Inflammatory macrophage treated with lipopolysaccharide for 4 hours (primary cell): Measurements from ENCODE around the gene DEAF1.
"Not testable (repeated sequence)": the region's sequence is repeated elsewhere in the genome, so short reads cannot be mapped to it uniquely, and the experiment has no call there.

Experiments used
- DNase-seq: peaks from one replicate; pipeline ENCODE4 v3.0.0-alpha.2; 2020

DEAF1 gene

DNA sequence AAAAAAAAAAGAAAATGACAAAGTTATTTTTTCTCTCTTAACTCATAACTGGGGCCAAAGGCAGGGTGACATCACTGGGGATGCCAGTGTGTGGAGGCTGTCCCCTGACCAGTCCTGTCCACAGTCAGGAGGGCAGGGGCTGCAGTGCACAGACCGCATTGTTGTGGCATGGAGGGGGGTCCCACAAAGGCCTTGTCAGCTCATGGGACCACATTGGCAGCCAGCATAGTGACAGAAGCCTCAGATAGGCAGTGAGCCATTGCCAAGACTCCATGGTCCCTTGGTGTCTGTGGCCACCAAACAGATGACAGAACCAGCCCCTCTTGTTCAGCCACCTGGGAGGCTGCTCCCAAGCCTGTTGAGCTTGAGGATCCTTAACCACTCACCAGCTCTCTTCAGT, 4.7 kb upstream of the DEAF1 start:
- DNase-seq: no peak

DNA sequence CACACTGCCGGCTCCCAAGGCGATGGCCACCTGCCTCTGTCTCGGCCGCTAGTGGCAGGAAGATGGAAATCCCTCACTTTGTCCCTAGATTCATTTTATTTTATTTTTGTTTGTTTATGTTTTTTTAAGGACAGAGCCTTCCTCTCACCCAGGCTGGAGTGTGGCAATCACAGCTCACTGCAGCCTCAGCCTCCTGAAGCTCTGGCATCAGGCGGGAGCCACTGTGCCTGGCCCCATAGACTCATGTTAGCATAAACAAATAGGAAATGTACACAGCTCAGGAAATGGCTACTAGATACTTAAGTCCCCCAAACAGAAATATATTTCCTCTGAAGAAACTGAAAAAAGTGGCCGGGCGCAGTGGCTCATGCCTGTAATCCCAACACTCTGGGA, 4.1 kb upstream of the DEAF1 start:
- no peak for DNase-seq

DNA sequence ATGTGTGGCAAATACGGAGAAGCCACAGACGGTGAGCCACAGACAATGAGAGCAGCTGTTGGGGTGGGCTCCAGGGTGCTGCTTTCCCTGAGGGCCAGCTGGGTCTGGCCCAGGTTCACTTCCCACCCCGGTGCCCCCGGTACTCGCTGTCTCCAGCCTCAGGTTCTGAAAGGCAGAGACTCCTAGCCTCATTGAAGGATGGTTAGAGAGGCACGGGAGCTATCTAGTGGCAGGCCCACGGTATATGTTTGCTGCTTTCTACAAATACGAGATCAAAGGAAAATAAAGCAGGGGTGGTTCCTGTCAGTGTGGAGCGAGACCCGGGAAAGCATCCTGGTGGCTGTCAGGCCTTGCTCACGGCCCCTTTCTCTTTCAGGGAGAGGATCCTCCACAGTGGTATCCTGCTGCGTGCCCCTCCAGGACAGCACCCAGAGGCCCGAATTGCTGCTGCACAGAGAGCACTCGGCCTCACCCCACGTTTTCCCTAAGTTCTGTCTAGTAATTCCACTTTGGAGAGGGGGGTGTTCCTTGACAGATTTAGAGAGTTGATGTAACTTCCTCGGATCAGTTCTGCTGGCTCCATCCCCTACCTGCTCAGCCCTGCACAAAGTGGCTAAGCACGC, 3.6 kb upstream of the DEAF1 start:
- DNase-seq: no peak

DNA sequence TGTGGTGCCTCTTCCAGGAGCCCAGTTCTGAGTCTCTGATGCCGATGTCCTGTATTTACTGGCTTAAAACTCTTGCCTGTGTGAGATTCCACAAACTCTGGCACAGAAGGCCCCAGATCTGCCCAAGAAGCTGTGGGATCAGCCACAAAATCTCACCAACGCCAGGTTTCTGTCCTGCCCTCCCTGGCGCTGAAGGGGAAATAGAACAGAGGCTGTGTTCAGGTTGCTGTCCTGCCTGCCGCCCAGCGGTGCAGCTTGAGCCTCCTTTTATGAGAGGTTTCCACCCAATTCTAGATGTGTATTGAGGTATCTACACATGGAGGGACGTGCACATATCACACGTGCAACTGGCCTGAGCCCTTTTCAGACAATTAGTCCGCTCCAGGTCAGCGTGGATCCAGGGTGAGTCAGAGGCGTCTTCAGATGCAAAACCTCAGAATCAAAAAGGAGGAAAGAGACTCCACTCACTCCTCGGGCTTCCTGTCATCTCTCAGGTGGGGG, 2.8 kb upstream of the DEAF1 start:
- DNase-seq: no peak

DNA sequence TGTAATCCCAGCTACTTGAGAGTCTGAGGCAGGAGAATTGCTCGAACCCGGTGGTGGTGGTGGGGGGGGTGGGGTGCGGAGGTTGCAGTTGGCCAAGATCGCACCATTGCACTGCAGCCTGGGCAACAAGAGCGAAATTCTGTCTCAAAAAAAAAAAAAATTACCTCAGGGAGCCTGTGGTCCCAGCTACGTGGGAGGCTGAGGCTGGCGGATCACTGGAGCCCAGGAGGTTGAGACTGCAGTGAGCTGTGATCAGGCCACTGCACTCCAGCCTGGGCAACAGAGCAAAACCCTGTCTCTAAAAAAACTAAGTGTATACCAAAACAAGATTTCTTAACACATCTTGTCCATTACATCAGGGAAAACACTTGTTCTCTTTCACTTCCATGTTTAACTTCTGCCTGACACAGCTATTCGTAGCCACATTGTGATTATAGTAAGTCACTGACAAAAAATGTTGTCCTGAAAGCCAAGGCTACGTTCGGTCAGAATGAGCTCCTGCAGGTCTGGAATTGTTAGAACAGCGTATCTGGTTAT, 2.0 kb upstream of the DEAF1 start:
- peak; percentile 90 for DNase-seq

- peak; percentile 100 for DNase-seq
Observed at GRCh38 chr11:695538-696248, 671 bp upstream of the DEAF1 start, which contains the start of gene TMEM80. Gene TMEM80 (plus strand): TSS chr11:695816. CDS start chr11:695828, 12 bp downstream.

DNA sequence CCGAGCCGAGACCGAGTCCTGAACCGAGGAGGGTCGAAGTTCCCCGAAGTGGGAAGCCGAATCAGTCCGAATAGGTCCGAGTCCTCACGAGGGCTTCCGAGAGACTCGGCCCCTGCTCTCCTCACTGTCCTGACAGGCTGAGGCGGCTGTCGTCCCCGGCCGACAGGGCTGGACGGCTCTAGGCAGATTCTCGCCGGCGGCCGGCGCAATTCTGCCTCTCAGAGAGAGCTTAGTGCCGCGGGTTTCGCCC, 191 bp upstream of the DEAF1 start:
- DNase-seq: no peak

DNA sequence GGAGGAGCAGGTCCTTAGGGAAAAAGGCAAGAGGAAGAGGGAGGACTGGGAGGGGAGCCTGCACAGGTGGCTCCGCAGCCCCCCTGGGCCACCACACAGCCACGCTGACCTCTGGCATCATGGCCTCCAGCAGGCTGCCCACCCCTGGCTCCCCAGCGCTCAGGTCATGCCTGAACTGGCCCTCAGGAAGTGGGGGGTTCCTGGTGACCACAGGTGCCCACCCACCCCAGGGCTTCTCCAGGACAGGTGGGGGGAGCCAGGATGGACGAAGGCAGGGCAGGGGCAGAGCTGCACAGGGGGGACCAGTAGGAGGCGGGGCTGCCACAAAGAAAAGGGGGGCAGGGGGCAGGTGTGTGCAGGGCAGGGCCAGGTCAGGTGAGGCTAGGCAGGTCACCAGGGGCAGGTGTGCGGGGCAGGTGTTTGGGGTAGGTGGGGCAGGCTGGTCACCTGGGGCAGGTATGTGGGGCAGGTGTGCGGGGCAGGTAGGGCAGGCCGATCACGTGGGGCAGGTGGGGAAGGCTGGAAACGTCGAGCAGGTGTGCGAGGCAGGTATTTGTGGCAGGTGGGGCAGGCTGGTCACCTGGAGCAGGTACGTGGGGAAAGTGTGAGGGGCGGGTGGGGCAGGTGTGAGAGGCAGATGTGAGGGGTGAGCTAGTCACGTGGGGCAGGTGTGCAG, 997 bp downstream of the DEAF1 start:
- no peak for DNase-seq

DNA sequence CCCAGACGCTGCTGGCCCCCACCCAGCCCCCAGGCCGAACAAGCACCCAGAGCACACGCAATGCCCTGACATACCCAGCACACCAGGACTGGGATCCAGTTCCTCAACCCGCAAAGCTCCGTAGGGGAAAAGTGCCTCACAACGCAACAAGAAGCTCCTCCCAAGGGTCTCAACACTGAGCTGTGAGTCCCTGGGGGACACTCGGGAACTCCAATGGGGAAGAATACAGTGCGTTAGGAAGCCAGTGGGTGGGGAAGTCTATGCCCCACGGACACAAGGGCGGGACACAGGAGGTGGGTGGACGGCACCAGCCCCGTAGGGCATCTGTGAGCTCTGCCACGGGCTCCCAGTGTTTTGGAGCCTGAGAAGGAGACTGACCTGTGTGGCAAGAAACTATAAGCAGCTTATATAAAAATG, 1.6 kb downstream of the DEAF1 start:
- peak; percentile 14 for DNase-seq

- no peak for DNase-seq
Observed at GRCh38 chr11:692824-693414, 2.1 kb downstream of the DEAF1 start.

DNA sequence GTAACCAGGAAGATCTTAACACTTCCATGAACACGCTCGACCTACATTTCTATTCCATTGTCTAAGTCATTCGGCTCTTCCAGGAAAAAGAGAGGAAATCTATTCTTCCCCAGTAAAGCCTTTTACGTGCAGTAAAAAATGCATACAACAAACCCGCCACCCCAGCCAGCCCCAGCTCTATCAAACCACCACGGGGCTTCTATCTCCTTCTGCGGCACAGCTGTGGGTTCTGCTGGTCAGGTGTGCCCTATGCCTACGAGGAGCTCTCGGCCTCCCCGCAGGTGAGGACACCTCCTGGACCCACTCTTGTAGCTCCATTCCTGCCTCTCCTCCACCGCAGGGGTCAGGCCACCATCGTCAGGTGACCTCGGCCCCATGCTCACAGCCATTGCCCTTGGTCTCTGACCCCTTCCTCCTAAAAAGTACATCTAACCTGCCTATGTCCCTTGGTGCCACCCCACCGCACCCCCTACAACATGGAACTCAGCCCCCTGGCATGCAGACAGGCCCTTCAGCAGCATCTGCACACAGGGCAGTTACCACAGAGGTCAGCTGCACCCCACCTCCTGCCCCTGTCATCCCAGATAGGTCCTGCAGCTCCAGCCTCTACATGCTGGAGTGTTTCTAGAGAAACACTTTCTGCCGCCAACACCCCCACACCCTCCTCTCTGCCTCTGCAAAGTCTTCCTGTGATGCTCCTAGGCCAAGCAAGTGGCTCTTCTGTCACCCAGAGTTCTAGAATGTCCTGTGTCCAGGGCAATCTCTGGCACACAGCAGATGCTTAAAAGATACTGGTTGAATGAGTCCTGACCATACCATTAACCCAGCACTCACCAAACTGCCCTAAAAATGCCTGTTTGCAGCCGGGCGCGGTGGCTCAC, 3.1 kb downstream of the DEAF1 start:
- DNase-seq: no peak

DNA sequence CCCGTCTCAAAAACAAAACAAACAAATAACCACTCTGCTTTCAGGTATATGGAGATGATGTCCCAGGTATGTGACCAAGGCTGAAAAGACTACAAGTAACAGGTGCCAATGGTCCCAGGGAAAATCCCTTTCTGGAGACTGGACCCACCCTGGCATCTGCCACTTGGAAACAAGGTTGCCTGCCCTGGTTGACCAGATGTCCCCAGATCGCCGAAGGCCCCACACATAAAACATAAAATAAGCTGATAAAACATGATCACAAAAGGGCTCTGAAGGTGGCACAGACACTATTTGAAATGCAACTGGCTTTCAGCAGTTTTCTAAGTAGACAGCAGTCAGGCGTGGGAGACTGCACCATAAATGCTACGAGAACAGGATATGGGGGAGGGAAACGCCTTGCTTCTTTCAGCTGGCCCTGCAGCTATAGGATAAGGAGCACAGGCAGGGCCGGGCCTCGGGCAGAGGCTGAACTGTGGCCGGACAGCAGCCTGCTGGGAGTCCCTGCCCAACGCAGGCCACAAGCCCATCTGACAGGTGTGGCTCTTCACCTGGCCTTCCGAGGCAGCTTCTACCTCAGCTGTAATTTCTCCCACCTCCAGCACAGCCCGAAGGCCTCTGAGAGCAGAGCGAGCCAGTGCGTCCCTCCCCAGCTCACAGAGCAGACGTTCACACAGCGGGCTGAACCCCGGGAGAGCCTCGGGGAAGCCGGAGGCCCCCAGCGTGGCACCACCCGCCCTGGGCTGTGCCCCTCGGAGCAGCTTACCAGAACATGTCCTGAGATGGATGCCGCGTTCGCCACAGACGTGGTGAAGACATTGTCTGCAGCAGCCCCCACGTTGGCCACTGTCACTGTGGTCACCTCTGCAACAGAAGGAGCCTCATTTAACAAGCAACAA, 4.0 kb downstream of the DEAF1 start:
- DNase-seq: no peak

DNA sequence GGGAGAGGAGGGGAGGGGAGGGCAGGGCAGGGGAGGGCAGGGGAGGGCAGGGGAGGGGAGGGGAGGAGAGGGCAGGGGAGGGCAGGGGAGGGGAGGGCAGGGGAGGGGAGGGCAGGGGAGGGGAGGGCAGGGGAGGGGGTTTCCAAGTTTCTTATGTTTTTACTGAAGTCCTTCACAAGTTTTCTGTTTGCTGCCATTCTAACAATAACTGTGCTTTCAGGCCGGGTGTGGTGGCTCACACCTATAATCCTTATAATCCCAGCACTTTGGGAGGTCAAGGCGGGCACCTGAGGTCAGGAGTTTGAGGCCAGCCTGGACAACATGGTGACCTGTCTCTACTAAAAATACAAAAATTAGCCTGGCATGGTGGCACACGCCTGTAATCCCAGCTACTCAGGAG, 4.8 kb downstream of the DEAF1 start:
- not testable (repeated sequence) for DNase-seq

- DNase-seq: no peak
Observed at GRCh38 chr11:689625-690024, 5.4 kb downstream of the DEAF1 start.

DNA sequence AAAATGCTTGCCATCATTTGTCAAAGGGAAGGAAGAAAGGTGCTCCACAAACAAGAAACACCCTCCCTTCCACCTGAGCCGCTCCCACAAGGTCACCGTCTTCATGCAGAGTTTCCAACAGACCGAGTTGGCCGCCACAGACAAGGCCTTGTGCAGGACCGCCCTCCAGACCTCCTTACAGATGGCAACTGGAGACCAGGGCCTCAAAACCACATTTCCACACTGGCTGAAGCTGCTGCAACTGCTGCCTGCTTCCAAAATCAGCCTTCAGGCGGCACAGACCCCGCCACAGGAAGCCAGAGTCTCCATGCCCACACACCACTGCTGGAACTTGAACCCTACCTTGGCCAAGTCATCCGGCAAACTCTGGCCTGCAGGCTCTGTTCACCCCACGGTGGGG, 6.3 kb downstream of the DEAF1 start:
- DNase-seq: no peak

DNA sequence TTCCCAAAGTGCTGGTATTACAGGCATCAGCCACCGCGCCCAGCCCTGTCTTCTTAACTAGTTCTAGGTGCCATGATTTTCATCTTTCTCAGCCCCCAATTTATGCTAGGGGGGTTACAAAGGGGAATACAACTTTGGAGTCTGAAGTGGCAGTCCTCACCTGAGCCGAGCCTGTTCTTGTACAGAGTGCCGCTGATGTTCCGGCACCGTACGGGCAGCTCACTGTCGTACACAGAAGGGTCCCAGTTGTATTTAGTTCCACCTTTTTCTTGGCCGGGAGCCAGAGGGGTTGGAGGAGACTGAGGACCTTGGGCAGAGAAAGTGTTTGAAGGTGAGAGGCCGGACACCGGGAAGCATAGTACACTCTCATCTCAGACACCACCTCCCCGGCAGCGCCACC, 7.3 kb downstream of the DEAF1 start:
- DNase-seq: no peak

- no peak for DNase-seq
Observed at GRCh38 chr11:686451-687243, 8.4 kb downstream of the DEAF1 start.

- no peak for DNase-seq
Observed at GRCh38 chr11:680970-681369, 14.1 kb downstream of the DEAF1 start.

GRCh38 chr11:680476-680875, 14.5 kb downstream of the DEAF1 start:
- DNase-seq: no peak
